NCI-H2171 (cell line): Measurements from ENCODE around the gene MLC1.

Experiments
- DNase-seq: peaks from one replicate; lab custom pipeline; 2025; lab: John Stamatoyannopoulos, UW

Gene MLC1

GRCh38 chr22:50058061-50058905 lies 26.9 kb downstream of the MLC1 start, which contains the start of gene TTLL8:
TSS of gene TTLL8 (minus strand) at chr22:50058298.
- no peak for DNase-seq

DNA sequence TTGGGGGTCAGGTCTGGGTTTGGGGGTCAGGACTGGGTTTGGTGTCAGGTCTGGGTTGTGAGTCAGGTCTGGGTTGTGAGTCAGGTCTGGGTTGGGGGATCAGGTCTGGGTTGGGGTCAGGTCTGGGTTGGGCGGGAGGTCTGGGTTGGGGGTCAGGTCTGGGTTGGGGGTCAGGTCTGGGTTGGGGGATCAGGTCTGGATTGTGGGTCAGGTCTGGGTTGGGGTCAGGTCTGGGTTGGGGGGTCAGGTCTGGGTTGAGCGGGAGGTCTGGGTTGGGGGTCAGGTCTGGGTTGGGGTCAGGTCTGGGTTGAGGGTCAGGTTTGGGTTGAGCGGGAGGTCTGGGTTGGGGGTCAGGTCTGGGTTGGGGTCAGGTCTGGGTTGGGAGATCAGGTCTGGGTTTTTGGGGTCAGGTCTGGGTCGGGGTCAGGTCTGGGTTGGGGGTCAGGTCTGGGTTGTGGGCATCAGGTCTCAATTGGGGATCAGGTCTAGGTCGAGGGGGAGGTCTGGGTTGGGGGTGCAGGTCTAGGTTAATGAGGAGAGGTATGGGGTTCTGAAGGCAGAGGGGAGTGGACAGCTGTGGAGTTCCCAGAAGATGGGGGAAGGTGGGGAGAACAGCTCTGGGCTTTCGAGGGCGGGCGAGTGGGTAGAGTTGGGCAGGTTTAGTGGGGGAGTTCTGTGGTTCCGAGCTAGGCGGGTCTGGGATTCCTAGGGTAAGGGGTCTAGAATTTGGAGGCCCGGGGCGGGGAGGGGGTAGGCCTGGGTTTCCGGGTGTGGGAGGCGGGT lies 27.8 kb downstream of the MLC1 start:
- DNase-seq: no peak

DNA sequence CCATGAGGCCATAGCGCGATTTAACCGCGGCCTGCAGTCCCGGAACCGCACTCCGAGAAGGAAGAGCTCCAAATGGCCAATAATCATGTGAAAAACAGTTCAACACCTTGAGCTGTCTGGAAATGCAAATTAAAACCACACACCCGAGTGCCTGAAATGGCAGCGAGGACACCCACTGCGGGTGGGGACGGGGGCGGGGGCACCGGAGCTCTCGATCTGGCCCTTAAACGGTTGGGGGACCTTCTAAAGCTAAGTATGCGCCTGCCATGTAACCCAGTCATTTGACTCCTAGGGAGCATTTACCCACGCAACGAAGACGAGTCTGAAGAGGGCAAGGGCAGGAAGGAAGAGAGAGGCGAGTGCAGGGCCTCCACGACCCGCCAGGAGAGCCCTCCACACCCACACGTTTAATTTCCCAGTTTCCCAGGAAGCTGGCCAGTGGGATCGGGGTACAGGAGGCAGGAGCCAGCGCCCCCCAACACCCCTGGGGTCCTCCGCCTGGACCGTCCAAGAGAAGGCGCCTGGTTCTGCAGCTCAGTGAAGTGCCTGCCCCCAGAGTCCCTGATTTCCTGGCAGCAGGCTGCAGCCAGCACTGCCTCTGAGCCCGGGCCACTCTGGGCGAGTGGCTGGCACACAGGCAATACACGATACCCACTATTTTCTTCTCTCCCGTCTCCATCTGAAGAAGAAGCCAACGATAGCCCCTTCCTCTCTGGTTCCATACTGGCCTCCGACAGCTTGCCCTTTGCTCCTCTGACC lies 28.8 kb downstream of the MLC1 start:
- no peak for DNase-seq

GRCh38 chr22:50053861-50054260 lies 31.4 kb downstream of the MLC1 start:
- no peak for DNase-seq

DNA sequence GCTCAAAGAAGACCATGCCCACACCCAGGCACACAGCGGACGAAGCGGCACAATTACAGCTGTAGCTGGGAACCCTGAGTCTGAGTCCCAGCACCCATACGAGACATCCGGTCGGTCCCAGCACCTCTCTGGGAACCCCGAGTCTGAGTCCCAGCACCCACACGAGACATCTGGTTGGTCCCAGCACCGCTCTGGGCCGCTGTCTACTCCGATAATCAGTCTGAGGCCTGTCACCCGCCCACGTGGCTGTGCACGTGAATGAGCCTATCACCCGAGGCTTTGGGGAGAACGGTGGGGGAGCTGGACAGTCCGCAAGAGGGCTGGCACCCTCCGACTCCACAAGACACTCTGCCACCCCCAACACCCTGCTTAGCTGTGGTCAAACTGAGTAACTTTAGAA lies 33.3 kb downstream of the MLC1 start:
- no peak for DNase-seq

DNA sequence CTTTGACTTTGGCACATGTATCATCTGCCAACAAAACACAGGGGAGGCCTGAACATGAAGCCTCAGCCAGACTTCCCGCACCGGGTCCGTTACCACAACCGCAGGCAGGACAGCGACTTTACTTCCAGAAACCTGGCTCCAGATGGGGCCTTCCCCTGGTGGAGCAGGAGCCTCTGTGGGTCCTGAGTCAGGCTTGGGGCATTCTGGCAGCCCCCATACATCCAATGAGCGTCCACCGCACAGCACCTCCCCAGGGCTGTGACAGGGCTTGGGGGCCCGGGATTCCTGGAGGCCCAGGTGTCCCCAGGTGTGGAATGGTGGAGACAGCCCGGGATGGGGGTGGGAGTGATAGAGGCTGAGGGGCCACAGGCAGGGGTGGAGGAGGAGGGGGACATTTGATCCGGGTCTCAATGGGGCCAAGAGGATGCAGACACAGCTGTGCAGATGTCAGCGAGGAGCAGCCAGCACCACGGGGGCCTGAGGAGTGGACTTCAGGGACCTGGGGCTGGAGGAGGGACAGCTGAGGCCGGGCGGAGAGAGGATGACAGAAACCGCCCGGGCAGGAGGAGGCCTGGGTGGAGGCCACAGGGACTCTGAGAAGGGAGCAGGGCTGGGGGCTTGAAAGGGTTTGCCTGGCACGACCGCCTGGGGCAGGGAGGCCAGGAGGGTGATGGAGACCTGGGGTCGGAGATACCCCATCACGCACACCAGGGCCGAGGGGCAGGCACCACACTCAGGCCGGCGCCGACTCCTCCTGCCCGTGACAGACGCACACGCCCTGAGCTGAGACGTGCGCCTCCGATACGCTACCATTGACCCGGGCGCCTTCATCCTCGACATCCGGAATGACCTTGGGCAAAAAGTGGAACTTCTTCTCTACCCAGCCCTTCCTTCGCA lies 35.7 kb downstream of the MLC1 start:
- DNase-seq: no peak

- DNase-seq: no peak
Observed at GRCh38 chr22:50048836-50049235, 36.4 kb downstream of the MLC1 start.

DNA sequence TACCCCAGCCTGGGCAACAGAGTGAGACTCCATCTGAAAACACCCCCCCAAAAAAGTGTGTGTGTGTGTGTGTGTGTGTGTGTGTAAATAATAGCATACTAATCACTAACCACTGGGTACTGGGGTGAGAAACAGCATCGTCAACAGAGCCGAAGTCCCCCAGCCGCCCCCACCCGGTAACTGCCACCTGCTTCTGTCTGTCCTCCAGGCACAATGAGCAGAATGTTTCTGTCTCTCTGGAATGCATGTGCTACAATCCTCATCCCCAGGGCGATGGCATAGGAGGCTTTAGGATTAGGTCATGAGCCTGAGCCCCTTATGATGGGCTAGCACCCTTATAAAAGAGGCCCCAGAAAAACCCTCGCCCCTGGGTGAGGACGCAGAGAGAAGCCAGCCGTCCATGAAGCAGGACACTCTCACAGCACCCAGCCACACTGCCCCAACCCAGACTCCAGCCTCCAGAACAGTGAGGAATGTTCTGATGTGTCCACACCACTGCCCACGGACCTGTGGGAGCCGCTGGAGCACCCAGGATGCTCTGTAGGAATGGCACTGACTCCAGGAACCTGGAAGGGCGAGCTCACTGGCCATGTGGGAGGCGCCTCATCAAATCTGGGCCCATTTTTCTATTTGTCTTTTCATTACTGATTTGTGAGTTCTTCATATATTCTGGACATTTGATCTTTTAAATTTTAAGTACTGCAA lies 37.0 kb downstream of the MLC1 start:
- DNase-seq: no peak

DNA sequence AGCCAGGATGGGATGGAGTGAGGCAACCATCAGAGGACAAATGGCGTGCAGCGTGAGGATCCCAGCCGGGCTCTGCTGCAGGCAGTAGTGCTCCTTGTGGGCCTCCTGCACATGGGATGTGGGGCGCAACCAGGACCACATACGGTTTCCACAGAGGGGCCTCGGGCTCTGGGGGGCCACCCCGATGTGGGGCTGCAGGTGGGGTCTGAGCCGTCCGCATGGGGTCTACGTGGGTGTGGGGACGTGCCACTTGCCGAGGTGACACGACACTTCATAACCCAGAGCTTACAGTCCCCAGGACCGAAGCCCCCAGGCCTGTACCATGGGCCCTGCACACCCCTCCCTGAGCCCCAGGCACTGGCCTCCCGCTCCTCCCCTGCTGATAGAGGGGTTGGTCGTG lies 37.9 kb downstream of the MLC1 start:
- no peak for DNase-seq

- DNase-seq: no peak
Observed at GRCh38 chr22:50046481-50047245, 38.6 kb downstream of the MLC1 start.

DNA sequence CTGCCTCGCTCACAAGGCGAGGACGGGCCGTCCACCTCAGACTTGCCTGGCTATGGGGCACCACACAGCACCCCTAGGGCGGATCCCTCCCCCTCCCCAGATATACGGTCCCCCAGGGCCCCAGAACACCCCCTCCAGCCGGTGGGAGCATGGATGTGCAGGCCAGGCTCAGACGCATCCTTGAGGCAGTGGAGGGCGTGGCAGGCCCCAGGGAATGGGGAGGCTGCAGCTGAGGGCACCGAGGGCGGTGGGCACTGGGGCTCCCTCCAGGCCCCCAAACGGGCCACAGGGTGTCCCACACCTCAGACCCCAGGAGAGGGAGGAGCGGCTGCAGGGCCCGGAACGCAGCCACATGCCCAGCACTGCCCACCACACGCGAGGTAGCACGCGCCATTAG lies 39.2 kb downstream of the MLC1 start:
- DNase-seq: no peak

- DNase-seq: no peak
Observed at GRCh38 chr22:50045211-50046018, 39.8 kb downstream of the MLC1 start.

DNA sequence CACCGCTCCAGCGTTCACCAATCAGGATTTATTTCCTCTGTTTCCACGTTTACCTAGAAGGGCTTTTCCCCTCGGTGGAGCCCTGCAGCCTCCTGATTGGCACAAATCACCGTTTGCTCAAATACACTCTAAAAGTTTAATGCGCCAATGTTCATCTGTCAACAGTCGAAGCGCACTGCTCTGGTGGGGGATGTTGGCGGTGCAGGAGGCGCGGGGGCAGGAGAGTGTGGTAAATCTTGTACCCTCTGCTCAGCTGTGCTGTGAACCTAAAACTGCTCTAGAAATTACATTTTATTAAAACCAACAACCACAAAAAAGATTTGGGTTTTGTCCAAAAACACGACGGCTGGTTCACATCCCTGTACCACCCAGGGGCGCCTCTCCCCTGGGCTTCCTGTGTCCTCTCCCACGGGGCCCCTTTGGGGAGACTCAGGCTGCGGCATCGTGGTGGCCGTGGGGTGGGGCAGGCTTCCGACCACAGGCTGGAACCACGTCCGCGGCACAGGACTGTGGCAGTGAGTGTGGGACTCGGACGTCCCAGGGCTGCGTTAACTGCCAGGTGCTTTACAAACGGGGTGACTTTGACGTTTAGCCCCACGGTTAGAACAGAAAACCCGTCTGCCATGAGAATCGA lies 40.6 kb downstream of the MLC1 start:
- DNase-seq: no peak

GRCh38 chr22:50041361-50042065 lies 43.7 kb downstream of the MLC1 start:
- no peak for DNase-seq

- DNase-seq: no peak
Observed at GRCh38 chr22:50040717-50041116, 44.5 kb downstream of the MLC1 start.

GRCh38 chr22:50039669-50040443 lies 45.4 kb downstream of the MLC1 start:
- no peak for DNase-seq
